Stimulated activated CD4-positive, alpha-beta T cell treated with anti-CD3 and anti-CD28 coated beads, TNF-alpha, amount 100 ng/mL, for 48 hours (primary cell): Measurements from ENCODE around the gene CTDSPL.

Experiments used
- DNase-seq, 3 donors: peaks; one replicate each; pipeline ENCODE4 v3.0.0-alpha.2; 2020; ENCODE audit warnings: low read depth in 3 of 3

CTDSPL gene

DNA sequence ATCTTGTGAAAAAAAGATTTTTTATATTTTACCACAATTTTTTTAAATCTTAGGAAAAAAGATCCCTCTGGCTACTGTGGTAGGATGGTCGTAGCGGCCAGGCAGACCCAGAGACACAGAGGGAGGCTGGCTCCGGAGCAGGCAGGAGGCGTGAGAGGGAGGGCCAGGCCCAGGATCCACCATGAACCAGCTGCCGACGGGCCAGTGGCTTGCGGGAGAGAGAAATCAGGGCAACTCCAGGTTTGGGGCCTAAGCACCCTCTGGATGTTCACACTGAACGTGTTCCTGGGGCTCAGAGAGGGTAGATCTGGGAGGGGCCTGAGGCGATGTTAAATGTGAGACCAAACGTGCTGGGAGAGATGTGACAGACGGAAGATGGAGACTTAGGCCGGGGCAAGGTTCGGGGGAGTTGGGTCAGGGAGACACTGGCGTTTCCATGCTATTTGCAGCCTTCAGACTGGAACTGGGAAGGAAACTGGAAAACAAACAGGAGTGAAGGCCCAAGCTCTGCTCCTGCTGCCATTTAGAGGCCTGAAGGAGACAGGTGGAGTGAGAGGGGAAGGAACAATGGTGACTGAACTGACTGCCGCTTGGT is 127.3 kb downstream of the CTDSPL start:
- no peak for DNase-seq

DNA sequence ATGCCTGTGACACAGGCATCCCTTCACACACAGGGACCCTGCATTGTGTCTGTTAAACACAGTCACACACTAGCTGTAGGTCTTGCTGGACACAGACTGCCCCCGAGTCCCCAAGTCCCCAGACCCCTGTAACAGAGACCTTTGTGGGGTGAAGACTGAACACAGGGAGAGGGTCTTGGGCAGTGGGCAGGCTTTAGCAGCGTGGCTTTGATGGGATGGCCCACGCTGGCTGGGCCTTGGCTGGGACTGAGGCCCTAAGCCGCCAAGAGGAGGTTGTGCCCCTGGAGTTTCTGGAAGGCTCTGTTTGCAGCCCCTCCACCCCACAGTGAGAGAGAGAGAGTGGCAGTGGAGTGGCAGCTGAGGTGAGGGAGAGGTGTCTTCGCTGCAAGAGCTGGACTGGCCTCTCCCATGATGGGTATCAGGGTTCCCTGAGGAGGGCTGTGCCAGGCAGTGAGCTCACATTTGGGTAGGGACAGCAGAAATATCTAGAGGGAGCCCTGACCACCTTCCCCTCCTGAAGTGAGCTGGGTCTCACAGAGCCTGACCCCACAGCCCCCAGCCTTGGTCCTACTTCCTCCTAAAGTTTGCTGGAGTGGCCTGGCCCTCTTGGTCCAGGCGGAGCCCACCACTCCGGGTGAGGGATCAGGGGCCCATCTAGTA is 128.3 kb downstream of the CTDSPL start:
- DNase-seq = no peak

DNA sequence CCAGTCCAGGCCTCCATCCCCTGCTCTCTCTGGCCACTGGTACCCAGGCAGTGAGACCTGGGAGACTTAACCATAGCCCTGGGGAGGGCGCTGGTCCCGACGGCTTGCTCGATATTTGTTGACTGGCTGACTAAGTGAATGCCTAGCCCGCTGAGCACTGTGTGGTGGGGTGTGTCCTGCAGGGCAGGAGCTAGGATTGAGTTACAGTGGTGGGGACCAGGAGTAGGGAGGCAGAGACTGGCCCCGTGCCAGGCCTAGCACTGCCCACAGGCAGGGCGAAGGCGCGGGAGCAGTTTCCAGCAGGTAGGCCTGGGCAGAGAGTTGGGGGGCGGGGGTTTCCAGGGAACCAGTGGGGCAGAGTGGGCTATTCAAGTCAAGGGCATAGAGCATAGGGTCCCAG is 128.8 kb downstream of the CTDSPL start, which contains the start of gene VILL:
Gene VILL, plus strand, starts transcription at position 260 of the 400 bp plus-strand sequence. CDS start 2,887 bp downstream, outside the sequence.
- no peak for DNase-seq

DNA sequence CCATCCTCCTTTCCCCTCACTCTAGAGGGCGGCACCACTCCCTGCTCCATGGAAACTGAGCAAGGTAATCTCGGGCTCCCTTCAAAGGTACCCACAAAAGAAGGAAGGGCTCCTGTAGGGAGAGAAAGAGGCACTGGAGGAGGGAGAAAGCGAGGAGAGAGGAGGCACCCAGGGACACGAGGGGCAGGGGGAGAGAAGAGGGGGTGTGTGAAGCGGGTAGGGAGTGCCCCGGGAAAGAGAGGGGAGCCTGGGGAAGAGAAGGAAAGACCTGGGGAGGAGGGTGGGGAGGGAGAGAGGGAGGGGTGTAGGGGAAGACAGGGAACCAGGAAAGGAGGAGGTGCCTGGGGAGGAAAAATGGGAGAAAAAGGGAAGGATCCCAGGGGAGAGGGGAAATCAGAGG is 129.4 kb downstream of the CTDSPL start:
- no peak for DNase-seq

DNA sequence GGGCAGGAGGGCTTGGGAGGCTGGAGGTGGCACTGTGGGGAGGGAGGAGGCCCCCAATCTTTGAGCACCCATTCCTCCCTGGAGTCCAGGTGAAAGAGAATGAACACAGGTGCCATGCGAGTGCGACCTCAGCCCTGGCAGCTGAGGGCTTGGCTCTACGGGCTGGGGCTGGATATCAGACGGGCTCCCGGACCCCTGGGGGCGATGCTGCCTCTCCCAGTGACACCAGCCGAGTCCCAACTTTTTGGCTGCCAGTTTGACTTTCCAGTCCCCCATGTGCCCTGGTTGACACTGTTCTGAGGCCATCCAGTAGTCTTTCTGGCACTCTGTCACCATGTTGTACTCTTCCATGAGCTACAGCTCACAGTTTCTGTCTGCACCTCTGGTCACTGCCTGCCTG is 130.1 kb downstream of the CTDSPL start:
- DNase-seq = no peak

DNA sequence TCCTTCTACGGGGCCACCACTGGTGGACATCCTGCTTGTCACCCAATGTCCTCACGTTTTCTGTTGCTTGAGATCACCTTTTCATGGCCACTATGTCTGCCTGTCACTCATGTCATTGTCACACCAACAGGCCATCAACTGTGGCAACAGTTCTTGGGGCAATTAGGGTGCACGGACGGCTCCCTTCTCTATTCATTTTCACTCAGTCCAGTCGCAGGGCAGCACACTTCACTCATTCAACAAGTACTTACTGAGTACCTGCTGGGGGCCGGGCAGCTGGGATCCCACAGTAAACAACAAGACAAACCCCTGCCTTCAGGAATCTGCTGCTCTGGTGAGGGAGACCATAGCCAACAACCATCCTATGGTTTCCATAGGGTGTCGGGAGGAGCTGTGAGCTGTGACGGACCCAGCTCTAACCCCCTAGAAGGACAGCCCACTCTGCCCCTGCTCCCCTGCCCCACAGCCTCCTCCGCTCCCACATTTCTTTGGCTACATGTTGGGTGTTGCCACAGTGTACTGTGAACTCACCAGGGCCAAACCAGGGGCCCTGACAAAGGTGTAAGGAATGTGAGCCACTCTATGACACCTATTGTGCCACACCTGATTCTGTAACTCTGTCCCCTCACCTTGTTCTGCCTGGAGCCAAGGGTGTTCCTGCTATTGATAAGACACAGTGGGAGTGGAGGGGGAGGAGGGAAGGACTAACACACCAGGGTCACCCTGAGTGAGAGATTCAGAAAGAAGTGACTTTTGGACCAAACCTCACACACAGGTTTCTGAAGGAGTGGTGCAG is 130.8 kb downstream of the CTDSPL start:
- DNase-seq = no peak

DNA sequence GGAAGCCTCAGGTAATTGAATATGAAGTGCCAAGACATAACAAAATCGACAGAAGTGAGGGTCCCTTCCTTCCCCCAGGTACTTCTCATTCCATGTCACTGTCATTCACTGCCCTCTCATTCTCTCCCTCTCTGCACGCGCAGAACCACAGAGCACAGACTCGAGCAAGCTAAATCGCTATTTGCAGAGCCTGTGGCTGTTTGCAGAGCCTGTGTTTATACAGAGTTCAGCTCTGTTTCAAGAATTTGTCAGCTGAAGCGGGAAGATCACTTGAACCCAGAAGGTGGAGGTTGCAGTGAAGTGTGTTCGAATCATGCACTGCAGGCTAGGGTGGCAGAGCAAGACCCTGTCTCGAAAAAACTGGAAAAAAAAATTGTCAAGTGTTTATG is 131.4 kb downstream of the CTDSPL start:
- DNase-seq = no peak

DNA sequence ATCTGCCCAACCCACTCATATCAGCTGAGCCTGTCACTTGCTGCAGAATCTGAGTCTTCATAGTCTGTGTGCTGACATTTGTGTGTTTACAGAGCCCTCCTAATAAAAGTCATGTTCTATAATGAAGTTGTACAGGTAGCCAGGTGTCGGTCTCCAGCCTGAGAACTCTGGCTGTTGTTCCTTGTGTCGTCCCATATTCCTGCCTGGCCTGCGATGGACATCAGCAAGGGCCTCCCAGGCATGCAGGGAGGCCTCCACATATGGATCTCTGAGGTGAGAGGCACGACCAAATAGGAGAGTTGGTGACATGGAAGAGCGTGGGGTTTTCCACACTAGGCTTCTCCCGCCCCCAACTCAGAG is 131.8 kb downstream of the CTDSPL start:
- no peak for DNase-seq

DNA sequence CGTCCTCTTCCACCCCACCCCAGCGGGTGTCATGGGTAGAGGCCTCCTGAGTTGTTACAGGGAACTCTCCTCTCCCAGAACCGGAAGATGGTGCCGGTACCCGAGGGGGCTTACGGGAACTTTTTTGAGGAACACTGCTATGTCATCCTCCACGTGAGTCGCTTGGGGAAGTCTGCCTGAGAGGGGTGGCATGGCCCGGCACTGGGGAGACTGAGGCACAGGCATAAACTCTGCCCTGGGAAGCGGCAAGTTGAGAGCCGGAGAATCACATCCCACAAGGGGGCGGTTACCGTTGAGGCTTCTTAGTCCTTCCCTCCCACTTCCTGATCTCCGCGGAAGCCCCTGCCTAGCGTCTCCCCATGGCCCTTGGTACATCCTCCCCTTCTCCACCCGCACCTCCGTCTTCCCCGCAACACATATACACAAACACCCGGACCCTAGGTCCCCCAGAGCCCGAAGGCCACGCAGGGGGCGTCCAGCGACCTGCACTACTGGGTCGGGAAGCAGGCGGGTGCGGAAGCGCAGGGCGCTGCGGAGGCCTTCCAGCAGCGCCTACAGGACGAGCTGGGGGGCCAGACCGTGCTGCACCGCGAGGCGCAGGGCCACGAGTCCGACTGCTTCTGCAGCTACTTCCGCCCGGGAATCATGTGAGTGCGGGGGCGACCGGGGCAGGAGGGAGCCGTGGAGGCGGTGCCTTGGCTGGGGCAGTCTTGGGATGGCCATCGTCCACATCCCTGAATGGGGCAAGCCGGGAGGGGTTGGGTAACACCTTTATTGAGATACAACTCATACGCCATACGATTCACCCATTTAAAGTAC is 132.3 kb downstream of the CTDSPL start:
- peak; percentile 64 to 65 (median 64) for DNase-seq

DNA sequence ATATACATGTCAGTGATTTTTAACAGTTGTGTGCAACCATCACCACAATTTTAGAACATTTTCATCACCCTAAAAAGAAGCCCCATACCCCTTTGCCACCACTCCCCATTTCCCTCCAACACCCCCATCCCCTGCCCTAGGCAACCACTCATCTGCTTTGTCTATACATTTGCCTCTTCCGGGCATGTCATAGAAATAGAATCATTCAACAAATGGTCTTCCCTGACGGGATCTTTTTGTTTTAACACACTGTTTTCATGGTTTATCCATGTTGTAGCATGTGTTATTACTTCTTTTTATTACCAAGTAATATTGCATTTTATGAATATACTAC is 132.9 kb downstream of the CTDSPL start:
- DNase-seq = no peak

DNA sequence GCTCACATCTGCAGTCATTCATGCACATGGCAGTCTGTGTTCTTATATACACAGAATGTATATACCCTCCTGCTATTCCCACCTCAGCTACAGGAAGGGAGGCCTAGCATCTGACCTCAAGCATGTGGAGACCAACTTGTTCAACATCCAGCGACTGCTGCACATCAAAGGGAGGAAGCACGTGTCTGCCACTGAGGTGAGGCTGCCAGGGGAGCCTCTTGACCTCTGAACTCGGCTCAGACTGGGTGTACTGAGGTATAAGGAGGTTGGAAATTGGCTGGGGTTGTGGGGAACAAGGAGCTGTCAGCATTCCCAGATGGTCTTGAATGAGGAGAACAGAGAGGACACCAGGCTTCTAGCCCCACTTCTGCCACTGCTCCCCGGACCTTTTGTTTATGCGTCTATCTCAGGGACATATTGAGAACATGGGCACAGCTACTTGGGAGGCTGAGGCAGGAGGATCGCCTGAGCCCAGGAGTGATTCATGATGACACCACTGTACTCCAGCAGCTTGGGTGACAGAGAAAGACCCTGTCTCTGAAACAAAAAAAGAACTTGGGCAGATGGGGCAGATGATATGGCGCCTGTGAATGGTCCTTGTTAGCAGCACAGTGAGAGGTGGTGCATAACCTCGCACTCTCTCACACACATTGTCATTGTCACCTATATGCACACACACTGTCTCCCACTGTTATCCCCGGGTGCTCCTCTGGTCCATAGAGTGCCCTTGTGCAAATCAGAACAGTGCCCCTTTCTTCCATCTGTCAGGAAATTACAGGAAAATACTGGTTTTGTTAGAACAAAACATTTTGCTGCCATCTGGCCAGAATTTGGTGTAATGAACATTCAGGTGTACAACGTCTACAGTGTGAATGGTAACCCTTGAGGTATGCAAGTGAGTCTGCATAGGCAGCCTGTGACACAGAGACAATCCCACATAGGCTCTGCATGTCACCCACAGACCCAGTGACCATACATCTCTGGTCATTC is 134.3 kb downstream of the CTDSPL start:
- no peak for DNase-seq

DNA sequence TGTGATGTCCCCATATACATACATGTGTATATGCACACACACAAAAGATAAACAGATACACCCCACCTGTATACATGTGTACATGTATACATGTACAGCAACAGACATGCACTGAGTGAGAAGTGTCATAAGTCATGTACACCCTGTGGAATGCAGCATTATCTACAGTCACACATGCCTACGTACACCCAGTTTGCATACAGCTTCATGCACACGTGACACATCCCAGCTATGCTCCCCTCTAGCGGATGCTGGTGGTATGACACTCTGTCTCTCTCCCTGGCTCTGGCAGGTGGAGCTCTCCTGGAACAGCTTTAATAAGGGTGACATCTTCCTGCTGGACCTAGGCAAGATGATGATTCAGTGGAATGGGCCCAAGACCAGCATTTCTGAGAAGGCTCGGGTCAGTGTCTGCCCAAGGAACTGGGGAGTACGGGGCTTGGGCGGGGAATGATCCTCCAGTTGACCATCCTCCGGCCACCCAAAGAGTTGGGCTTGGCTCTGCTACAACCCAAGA is 135.2 kb downstream of the CTDSPL start:
- peak; percentile 61 to 79 (median 76) for DNase-seq

DNA sequence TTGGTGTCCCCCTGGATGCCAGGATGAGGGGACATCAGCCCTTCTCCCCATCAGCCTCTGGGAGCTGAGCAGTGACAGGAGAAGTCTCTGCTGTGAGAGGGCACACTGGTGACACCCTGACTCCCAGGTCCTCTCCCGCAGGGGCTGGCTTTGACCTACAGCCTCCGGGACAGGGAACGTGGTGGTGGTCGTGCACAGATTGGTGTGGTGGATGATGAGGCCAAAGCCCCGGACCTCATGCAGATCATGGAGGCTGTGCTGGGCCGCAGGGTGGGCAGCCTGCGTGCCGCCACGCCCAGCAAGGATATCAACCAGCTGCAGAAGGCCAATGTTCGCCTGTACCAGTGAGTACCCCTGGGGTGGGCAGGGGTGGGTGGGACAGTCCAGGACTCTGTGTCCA is 135.7 kb downstream of the CTDSPL start:
- DNase-seq = no peak

DNA sequence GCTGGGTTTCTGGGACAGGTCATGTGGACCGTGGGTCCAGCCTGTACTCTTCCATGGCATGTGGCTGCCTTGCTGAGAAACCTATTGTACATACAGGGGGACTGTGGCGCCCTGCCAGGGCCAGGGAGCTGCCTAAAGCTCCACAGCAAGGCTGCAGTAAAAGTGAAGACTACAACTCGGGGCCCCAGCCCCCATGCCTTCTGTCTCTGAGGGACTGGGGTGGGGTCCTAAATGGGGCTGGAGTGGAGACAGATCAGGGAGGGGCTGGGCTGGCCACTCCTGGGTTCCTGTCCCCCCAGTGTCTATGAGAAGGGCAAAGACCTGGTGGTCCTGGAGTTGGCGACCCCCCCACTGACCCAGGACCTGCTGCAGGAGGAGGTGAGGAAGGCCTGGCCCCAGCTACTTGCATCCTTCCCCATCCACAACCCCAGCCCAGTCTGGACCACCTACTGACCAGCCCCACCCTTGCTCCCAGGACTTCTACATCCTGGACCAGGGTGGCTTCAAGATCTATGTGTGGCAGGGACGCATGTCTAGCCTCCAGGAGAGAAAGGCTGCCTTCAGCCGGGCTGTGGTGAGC is 136.2 kb downstream of the CTDSPL start:
- no peak for DNase-seq

DNA sequence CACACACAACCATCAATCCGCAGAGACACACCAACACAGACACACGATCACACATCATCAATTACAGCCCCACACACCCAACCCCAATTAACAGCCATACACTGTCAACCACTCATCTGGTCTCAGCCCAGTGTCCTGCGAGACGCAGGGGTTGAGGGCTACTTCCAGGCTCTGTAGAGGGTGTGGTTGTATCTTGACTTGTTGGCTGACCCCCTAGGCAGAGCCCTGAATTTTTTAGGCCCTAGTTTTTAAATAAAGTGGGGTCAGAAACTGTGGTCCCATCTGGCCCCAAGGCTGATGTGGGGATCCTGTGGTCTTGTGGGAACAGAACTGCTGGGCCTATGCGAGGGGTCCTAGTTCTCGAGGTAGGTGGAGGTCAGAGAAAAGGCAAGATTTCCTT is 138.2 kb downstream of the CTDSPL start:
- no peak for DNase-seq

DNA sequence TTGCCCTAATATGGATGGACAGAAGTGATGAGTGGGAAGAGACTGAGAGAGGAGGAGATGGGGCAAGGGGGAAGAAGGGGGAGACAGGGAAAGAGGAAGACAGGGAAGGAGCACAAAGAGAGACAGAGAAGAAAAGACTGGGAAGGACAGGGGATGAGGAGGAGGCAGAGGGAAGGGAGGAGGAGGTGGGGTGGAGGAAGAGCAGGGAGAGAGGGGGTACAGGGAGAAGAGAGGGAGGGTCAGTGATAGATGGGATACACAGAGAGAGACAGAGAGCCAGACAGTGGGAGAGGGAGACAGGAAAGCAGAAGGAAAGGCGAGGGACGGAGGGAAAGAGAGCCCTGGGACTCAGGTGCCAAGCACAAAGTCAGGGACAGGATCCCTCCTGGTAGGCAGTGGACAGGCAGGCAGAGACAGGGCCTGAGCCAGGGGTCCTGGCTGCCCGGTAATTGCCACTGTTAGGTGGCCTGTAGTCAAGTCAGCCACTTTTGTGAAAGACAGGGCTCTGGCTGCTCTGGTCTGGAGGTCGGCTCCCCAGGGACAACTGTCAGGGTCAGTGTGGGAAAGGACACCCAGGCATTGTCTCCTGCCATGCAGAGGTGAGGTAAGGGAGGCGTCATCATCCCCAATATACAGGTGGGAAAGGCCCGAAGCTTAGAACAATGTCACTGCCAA is 138.7 kb downstream of the CTDSPL start:
- no peak for DNase-seq

DNA sequence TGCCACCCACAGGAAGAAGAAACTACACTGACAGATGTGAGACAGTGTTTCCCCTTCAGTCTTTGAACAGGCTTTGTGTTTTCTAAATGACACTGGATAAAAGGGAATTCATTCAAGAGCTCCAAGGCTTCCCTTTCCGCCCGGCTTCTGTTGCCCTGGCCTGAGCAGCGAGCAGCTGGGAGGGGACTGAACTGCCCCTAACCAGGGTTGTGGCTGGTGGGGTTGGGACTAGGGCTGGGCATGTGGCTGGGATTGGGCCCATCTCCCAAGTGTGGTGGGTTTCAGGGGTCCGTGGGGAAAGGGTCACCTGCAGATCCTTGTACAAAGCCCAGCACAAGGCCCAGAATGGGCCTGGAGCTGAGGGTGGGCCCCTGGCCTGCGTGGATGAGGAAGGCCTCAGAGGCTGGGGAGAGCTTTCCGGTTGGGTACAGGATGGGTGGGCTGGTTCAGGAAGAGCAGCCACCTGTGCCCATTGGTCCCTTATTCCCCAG is 139.3 kb downstream of the CTDSPL start:
- DNase-seq = no peak

DNA sequence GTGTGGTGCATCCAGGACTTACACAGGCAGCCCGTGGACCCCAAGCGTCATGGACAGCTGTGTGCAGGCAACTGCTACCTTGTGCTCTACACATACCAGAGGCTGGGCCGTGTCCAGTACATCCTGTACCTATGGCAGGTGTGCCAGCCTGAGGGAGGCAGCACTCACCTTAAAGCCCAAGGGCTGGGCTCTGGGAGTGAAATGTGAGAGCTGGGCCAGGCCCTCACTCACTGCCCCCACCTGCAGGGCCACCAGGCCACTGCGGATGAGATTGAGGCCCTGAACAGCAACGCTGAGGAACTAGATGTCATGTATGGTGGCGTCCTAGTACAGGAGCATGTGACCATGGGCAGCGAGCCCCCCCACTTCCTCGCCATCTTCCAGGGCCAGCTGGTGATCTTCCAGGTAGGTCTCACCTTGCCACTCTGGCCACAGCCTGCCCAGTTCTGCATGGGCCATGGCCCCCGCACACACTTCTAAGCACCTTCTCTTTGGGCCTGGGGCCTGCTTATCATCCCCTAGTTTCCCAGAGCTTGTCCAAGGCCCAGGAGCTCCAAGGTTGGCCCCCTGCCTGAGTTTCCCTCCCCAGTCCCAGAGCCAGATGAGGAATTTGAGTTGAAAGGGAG is 139.9 kb downstream of the CTDSPL start:
- no peak for DNase-seq

DNA sequence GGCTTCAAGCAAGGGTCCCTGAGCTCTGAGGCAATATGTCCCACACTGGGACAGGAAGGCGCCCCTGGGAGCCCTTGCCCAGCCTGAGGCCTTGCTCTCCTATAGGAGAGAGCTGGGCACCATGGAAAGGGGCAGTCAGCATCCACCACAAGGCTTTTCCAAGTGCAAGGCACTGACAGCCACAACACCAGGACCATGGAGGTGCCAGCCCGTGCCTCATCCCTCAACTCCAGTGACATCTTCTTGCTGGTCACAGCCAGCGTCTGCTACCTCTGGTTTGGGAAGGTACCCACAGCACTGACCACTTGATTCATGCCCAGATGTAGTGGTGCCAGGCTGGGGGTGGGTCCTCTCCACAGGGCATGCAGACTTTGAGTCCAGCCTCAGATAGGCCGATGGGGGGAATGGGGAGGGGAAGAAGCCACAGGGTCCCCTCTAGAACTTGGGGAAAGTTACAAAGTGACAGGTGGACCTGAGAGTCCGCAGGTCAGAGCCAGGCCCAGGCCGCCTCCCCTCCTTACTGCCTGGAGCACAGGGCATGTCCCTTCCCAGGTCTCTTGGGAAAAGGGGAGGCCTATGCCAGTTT is 140.7 kb downstream of the CTDSPL start:
- DNase-seq = no peak
